Measurements from ENCODE around the gene CNTNAP4. TPM values are rescaled to one million over a fixed set of nuclear protein-coding genes. Genes with fewer than 3 reads are reported as not detected.

The CNTNAP4 gene
- total and polyA plus RNA-seq, 3 experiments from 2014 or later, result not detected

GRCh38 chr16:76360404-76360803 lies 83.2 kb downstream of the CNTNAP4 start:
- H3K27ac Mint-ChIP-seq, result no peak overlapping the region
- POLR2A ChIA-PET, result no interaction called here
- H3K27me3 Mint-ChIP-seq, result no peaks in the 10 kb centered on the region
- no peaks in the 10 kb centered on the region for H3K27me3 ChIP-seq (ENCODE audit: insufficient read depth, low read length, poor library complexity, severe bottlenecking)
- no peaks in the 10 kb centered on the region for H3K9me3 ChIP-seq (ENCODE audit: low read length)
- no peak for DNase-seq
- no peaks in the 10 kb centered on the region for H3K4me1 ChIP-seq (ENCODE audit: insufficient read depth, low read length)
- H3K4me1 Mint-ChIP-seq, result no peaks in the 10 kb centered on the region
- no peaks in the 10 kb centered on the region for H3K36me3 ChIP-seq (ENCODE audit: insufficient read depth, low read length)
- no peak overlapping the region for H3K4me3 Mint-ChIP-seq
- H3K9me3 Mint-ChIP-seq, result peaks cover 0 to 9% (median 7%) of the 10 kb centered on the region in 5 donors
- CTCF ChIA-PET, result no interaction called here
- H3K36me3 Mint-ChIP-seq, result no peaks in the 10 kb centered on the region
- no peak overlapping the region for H3K4me3 ChIP-seq (ENCODE audit: low read length)
- H3K27ac ChIP-seq (ENCODE audit: low read depth, low read length), result no peak overlapping the region

DNA sequence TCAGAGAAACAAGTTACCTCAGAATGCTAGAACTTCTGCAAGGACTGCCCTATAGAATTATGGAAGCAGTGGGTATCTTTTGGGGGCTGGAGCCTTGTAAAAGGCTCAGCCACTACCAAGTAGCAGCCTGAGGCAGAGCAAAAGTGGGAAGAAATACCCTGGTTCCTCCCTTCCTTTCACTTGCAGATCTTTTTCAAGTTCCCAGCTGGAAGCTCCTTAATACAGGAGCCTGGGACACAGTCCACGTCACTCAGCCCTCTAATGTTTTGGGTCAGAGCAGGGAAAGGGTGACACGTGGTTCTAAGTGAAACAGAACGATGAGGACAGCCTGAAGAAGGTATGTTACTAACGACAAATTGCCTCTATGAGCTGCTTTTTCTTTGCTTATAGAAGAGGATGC lies 93.1 kb downstream of the CNTNAP4 start:
- no peaks in the 10 kb centered on the region for H3K4me1 Mint-ChIP-seq
- no peak overlapping the region for H3K27ac Mint-ChIP-seq
- Histone ChIP-seq H3K27me3 (ENCODE audit: insufficient read depth, low read length, poor library complexity, severe bottlenecking) (no peaks in the 10 kb centered on the region), H3K4me3 (ENCODE audit: low read length) (no peak overlapping the region), H3K4me1 (ENCODE audit: insufficient read depth, low read length) (no peaks in the 10 kb centered on the region), H3K27ac (ENCODE audit: low read depth, low read length) (no peak overlapping the region), H3K9me3 (ENCODE audit: low read length) (no peaks in the 10 kb centered on the region), H3K36me3 (ENCODE audit: insufficient read depth, low read length) (no peaks in the 10 kb centered on the region)
- DNase-seq, result no peak
- H3K9me3 Mint-ChIP-seq, result peaks cover 4 to 8% (median 8%) of the 10 kb centered on the region in 5 donors
- H3K4me3 Mint-ChIP-seq, result no peak overlapping the region
- CTCF ChIA-PET, result no interaction called here
- POLR2A ChIA-PET, result no interaction called here
- no peaks in the 10 kb centered on the region for H3K27me3 Mint-ChIP-seq
- H3K36me3 Mint-ChIP-seq, result no peaks in the 10 kb centered on the region

DNA sequence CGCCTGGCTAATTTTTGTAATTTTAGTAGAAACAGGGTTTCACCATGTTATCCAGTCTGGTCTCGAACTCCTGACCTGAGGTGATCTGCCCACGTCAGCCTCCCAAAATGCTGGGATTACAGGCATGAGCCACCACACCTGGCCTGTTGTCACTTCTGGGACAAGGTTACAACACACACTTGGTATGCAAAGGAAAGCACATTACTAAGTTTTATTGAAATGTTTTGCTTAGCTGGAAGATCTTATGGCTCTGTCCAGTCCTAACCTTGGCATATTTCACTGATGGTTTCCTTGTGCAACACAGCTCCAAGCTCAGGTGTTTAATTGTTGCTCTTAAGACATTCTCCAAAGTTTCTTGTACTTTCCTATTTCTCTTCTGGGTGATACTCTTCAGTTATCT lies 94.2 kb downstream of the CNTNAP4 start:
- peaks cover 3 to 13% (median 8%) of the 10 kb centered on the region in 5 donors for H3K9me3 Mint-ChIP-seq
- no peaks in the 10 kb centered on the region for H3K27me3 ChIP-seq (ENCODE audit: insufficient read depth, low read length, poor library complexity, severe bottlenecking)
- ChIA-PET POLR2A (no interaction called here), CTCF (no interaction called here)
- H3K27ac ChIP-seq (ENCODE audit: low read depth, low read length), result no peak overlapping the region
- no peak overlapping the region for H3K4me3 ChIP-seq (ENCODE audit: low read length)
- H3K4me3 Mint-ChIP-seq, result no peak overlapping the region
- DNase-seq, result no peak
- H3K36me3 ChIP-seq (ENCODE audit: insufficient read depth, low read length), result no peaks in the 10 kb centered on the region
- H3K4me1 ChIP-seq (ENCODE audit: insufficient read depth, low read length), result no peaks in the 10 kb centered on the region
- H3K9me3 ChIP-seq (ENCODE audit: low read length), result no peaks in the 10 kb centered on the region
- H3K27ac Mint-ChIP-seq, result no peak overlapping the region
- H3K27me3 Mint-ChIP-seq, result no peaks in the 10 kb centered on the region
- no peaks in the 10 kb centered on the region for H3K4me1 Mint-ChIP-seq
- H3K36me3 Mint-ChIP-seq, result no peaks in the 10 kb centered on the region

DNA sequence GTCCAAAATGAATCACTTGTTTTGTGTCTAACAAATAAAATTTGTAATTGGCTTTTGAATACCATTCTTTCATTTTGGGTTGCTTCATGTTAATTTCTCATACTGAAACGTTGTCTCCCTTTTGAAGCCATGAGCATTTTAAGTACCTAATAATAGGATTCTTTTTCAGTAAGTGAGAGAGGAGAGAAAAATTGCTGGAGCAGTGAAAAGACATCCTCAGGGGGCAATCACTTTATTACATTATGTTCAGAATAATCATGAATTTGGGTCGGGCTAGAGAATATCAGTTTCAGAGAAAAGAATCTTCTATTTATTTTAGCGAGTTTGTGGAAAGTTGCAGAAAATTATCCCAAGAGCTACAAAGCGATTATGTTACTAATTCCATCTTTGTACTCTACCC lies 96.8 kb downstream of the CNTNAP4 start:
- Mint-ChIP-seq H3K4me3 (no peak overlapping the region), H3K27ac (no peak overlapping the region), H3K27me3 (no peaks in the 10 kb centered on the region), H3K9me3 (peaks cover 9 to 17% (median 10%) of the 10 kb centered on the region in 5 donors), H3K36me3 (no peaks in the 10 kb centered on the region), H3K4me1 (no peaks in the 10 kb centered on the region)
- H3K4me1 ChIP-seq (ENCODE audit: insufficient read depth, low read length), result no peaks in the 10 kb centered on the region
- POLR2A ChIA-PET, result no interaction called here
- H3K4me3 ChIP-seq (ENCODE audit: low read length), result no peak overlapping the region
- CTCF ChIA-PET, result no interaction called here
- no peaks in the 10 kb centered on the region for H3K36me3 ChIP-seq (ENCODE audit: insufficient read depth, low read length)
- DNase-seq, result no peak
- H3K27me3 ChIP-seq (ENCODE audit: insufficient read depth, low read length, poor library complexity, severe bottlenecking), result no peaks in the 10 kb centered on the region
- no peaks in the 10 kb centered on the region for H3K9me3 ChIP-seq (ENCODE audit: low read length)
- H3K27ac ChIP-seq (ENCODE audit: low read depth, low read length), result no peak overlapping the region

DNA sequence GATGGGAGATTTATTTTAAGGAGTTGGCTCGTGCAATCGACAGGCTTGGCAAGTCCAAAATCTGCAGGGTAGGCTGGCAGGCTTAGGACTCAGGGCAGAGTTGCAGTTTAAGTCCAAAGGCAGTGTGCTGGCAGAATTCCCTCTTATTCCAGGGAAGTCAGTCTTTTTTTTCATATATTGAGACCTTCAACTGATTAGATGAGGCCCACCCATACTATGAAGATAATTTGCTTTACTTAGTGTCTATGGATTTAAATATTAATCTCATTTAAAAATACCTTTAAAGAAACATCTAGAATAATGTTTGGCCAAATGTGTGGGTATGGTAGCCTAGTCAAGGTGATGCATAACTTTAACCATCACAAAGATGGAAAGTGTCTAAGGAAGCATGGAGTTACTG lies 99.8 kb downstream of the CNTNAP4 start:
- Mint-ChIP-seq H3K36me3 (no peaks in the 10 kb centered on the region), H3K9me3 (peaks cover 6 to 17% (median 10%) of the 10 kb centered on the region in 5 donors), H3K4me1 (no peaks in the 10 kb centered on the region), H3K27ac (no peak overlapping the region), H3K27me3 (no peaks in the 10 kb centered on the region), H3K4me3 (no peak overlapping the region)
- no peaks in the 10 kb centered on the region for H3K27me3 ChIP-seq (ENCODE audit: insufficient read depth, low read length, poor library complexity, severe bottlenecking)
- H3K4me3 ChIP-seq (ENCODE audit: low read length), result no peak overlapping the region
- no peak for DNase-seq
- ChIA-PET POLR2A (no interaction called here), CTCF (no interaction called here)
- no peaks in the 10 kb centered on the region for H3K4me1 ChIP-seq (ENCODE audit: insufficient read depth, low read length)
- no peaks in the 10 kb centered on the region for H3K9me3 ChIP-seq (ENCODE audit: low read length)
- H3K27ac ChIP-seq (ENCODE audit: low read depth, low read length), result no peak overlapping the region
- H3K36me3 ChIP-seq (ENCODE audit: insufficient read depth, low read length), result no peaks in the 10 kb centered on the region

- Mint-ChIP-seq H3K4me3 (no peak overlapping the region), H3K27me3 (no peaks in the 10 kb centered on the region), H3K4me1 (no peaks in the 10 kb centered on the region)
Measured at GRCh38 chr16:76378020-76378419, 100.8 kb downstream of the CNTNAP4 start.

GRCh38 chr16:76381096-76381495 lies 103.9 kb downstream of the CNTNAP4 start:
- Histone ChIP-seq H3K27ac (ENCODE audit: low read depth, low read length) (no peak overlapping the region), H3K9me3 (ENCODE audit: low read length) (no peaks in the 10 kb centered on the region), H3K36me3 (ENCODE audit: insufficient read depth, low read length) (no peaks in the 10 kb centered on the region), H3K4me1 (ENCODE audit: insufficient read depth, low read length) (no peaks in the 10 kb centered on the region), H3K27me3 (ENCODE audit: insufficient read depth, low read length, poor library complexity, severe bottlenecking) (no peaks in the 10 kb centered on the region), H3K4me3 (ENCODE audit: low read length) (no peak overlapping the region)
- CTCF ChIA-PET, result no interaction called here
- no peaks in the 10 kb centered on the region for H3K27me3 Mint-ChIP-seq
- no peaks in the 10 kb centered on the region for H3K4me1 Mint-ChIP-seq
- DNase-seq, result no peak
- H3K27ac Mint-ChIP-seq, result no peak overlapping the region
- no peaks in the 10 kb centered on the region for H3K36me3 Mint-ChIP-seq
- no peak overlapping the region for H3K4me3 Mint-ChIP-seq
- POLR2A ChIA-PET, result no interaction called here
- peaks cover 4 to 12% (median 6%) of the 10 kb centered on the region in 5 donors for H3K9me3 Mint-ChIP-seq

More at GRCh38 chr16:76378020-76378419, 100.8 kb downstream of the CNTNAP4 start:
- no peak overlapping the region for H3K4me3 ChIP-seq (ENCODE audit: low read length)
- DNase-seq, result no peak
- no peaks in the 10 kb centered on the region for H3K36me3 ChIP-seq (ENCODE audit: insufficient read depth, low read length)
- no peaks in the 10 kb centered on the region for H3K9me3 ChIP-seq (ENCODE audit: low read length)
- Mint-ChIP-seq H3K27ac (no peak overlapping the region), H3K36me3 (no peaks in the 10 kb centered on the region), H3K9me3 (peaks cover 6 to 18% (median 9%) of the 10 kb centered on the region in 5 donors)
- H3K27ac ChIP-seq (ENCODE audit: low read depth, low read length), result no peak overlapping the region
- no peaks in the 10 kb centered on the region for H3K27me3 ChIP-seq (ENCODE audit: insufficient read depth, low read length, poor library complexity, severe bottlenecking)
- POLR2A ChIA-PET, result no interaction called here
- CTCF ChIA-PET, result no interaction called here
- no peaks in the 10 kb centered on the region for H3K4me1 ChIP-seq (ENCODE audit: insufficient read depth, low read length)

DNA sequence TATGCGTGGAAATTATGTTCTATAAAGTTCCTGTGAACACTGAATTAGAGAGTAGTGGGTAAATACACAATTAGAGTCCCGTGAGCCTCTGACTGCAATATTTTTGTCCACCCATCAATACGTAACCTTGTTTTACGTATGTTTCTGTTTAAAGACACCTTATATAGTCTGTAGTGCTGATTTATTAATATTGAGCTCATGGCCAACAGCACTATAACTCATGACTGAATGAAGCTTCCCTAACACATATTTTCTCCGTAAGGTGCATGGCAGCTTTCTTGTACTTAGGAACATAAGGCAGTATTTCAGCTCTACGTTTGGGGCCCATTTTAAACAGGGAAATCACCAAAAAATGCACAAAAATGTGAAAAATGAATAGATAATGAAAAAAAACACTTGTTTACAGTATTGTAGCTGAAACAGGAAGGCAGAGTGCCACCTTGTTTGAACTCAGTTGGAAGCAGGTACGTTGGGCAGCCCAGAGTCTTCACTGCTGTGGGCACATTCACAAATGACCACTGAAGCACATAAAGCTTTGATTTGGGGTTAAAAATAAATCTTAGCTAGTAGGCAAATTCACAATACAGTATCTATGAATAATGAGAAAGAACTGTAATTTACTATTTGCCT lies 108.5 kb downstream of the CNTNAP4 start:
- Mint-ChIP-seq H3K4me1 (no peaks in the 10 kb centered on the region), H3K27me3 (no peaks in the 10 kb centered on the region), H3K27ac (no peak overlapping the region), H3K36me3 (no peaks in the 10 kb centered on the region), H3K4me3 (no peak overlapping the region), H3K9me3 (peaks cover 0 to 11% (median 3%) of the 10 kb centered on the region in 5 donors)
- Histone ChIP-seq H3K27ac (ENCODE audit: low read depth, low read length) (no peak overlapping the region), H3K27me3 (ENCODE audit: insufficient read depth, low read length, poor library complexity, severe bottlenecking) (no peaks in the 10 kb centered on the region), H3K4me3 (ENCODE audit: low read length) (no peak overlapping the region), H3K9me3 (ENCODE audit: low read length) (no peaks in the 10 kb centered on the region), H3K4me1 (ENCODE audit: insufficient read depth, low read length) (no peaks in the 10 kb centered on the region), H3K36me3 (ENCODE audit: insufficient read depth, low read length) (no peaks in the 10 kb centered on the region)
- ChIA-PET POLR2A (no interaction called here), CTCF (no interaction called here)
- no peak for DNase-seq

GRCh38 chr16:76386784-76387183 lies 109.6 kb downstream of the CNTNAP4 start:
- no peak overlapping the region for H3K27ac Mint-ChIP-seq
- CTCF ChIA-PET, result no interaction called here
- no peaks in the 10 kb centered on the region for H3K4me1 Mint-ChIP-seq

More at GRCh38 chr16:76386784-76387183, 109.6 kb downstream of the CNTNAP4 start:
- no peak for DNase-seq
- Histone ChIP-seq H3K27ac (ENCODE audit: low read depth, low read length) (no peak overlapping the region), H3K4me1 (ENCODE audit: insufficient read depth, low read length) (no peaks in the 10 kb centered on the region), H3K36me3 (ENCODE audit: insufficient read depth, low read length) (no peaks in the 10 kb centered on the region), H3K9me3 (ENCODE audit: low read length) (no peaks in the 10 kb centered on the region), H3K27me3 (ENCODE audit: insufficient read depth, low read length, poor library complexity, severe bottlenecking) (no peaks in the 10 kb centered on the region), H3K4me3 (ENCODE audit: low read length) (no peak overlapping the region)
- Mint-ChIP-seq H3K36me3 (no peaks in the 10 kb centered on the region), H3K4me3 (no peak overlapping the region), H3K9me3 (peaks cover 0 to 11% (median 3%) of the 10 kb centered on the region in 5 donors), H3K27me3 (no peaks in the 10 kb centered on the region)
- POLR2A ChIA-PET, result no interaction called here
